Left colon (tissue), 2 donors: ENCODE results near the gene BCL11A. TPM values are rescaled to one million over a fixed set of nuclear protein-coding genes. Genes with fewer than 3 reads are reported as not detected.
A peak's percentile ranks its signal among the peaks of the same experiment; 100 is the strongest.
"Not testable (repeated sequence)": the region's sequence is repeated elsewhere in the genome, so short reads cannot be mapped to it uniquely, and the experiment has no call there.

Source experiments
- ATAC-seq: fragments of 200-7000 bp; cut with Tn5 transposase; one replicate; pipeline ENCODE4 v1.9.1; 2020; ENCODE audit warnings: mild to moderate bottlenecking, moderate library complexity
- DNase-seq, 2 donors: peaks; one replicate each; pipeline ENCODE4 v3.0.0-alpha.2; 2020
- intact Hi-C, 2 donors: fragments of 100-400 bp; cut with DNase I in 1 of 2; cut with micrococcal nuclease in 1 of 2; formaldehyde crosslinking; loops; one replicate each; pipeline versions ENCODE4 v1.11.2 to v1.14.0; 2022; cut with DNase I, micrococcal nuclease
- total RNA-seq, 2 donors: library from RNA; stranded (reverse); fragmentation: NEBNext Ultra II Directional; extraction: Animal tissue kit (Norgen Biotek cat#: 25700); gene quantifications; one replicate each; pipeline ENCODE4 v1.2.1, GENCODE V29; 2021
- donor health status: DM: no; HTN: no; CAD: no.
- donor health status: DM: yes; HTN: yes; CAD: no.

BCL11A gene
- total RNA-seq, 2 donors from 2014 or later: 28.9 to 29.0 TPM

DNA sequence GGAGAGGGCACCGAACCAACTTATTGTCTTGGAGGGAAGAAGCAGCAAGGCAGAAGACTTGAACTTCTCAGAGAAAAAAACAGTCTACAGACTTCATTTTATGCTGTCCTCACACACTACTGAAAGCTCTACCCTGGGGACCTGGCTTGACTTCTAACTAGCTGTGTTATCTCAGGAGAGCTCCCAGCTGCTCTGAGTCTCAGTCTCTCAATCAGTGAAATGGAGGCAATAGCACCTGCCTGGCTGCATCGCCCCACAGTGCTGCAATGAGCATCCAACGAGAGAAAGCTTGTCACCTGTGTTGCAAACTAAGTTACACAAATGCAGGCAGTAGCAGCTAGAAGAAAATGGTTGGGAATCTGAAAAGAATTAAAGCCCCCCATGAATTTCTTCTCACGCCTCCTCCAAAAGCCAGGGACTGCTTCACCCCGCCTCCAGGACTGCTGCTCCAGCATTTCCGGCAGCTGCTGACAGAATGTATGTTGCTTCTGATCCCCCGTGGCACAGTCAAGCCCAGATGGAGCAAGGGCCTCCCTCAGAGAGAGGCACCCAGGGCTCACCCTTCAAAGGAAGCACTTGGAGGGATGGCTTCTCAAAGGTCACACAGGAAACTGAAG is 116.3 kb downstream of the BCL11A start:
- intact Hi-C loops: no loop called here
- ATAC-seq: no peak

DNA sequence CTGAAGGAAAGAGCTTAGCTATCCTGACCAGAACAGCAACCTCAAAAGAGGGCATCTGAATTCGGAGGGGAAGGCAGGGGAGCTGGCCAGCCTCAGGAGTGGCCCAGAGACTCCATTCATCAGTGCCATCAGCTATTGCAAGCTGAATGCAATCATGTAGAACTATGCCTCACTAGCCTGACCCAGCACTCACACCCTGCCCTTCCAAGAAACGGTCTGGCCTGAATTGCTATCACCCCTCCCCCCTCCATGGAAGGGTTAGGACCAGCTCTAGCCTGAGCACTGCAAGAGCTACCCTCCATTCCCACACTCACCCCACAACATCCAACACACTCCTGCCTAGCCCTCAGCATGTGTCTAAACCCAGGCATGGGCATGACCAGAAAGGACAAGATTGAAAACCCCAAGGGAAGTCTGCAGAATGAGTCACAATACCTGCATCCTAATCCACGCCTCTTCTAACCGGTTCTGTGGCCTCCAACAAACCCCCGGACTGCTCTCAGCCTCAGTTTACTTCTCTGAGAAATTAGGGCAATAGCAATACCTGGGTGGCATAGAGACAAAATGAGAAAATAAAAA is 120.3 kb downstream of the BCL11A start:
- intact Hi-C loops: no loop called here
- DNase-seq (no peak), ATAC-seq (no peak)

More for the DNA sequence above, 116.3 kb downstream of the BCL11A start:
- DNase-seq: no peak

DNA sequence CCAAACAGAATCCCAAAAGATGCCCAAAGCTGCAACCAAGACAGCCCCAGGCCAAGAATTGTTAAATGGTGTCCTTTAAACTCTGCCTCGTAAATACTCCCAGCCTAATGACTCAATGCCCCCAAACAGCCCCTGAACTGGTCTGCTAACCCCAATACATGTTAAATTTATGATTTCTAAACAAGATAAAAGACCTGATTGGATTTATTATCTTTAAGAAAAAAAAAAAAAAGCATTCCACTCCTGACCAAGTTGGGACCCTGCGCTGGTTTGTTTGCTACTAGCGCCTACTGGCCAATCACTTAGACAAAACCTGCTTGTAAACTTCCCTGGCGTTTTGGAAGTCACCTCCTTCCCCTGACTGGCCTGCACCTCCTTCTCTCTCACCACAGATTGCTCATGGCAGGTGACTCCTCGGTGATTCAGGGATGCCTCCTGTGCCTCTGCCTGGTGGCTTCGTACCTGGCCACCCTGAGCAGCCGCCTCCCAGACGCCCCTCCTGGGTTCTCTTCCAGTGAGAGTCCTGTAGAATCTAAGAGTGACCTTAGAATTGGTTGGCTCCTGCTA is 121.3 kb downstream of the BCL11A start:
- DNase-seq (no peak), ATAC-seq (no peak)
- intact Hi-C loops: no loop called here

DNA sequence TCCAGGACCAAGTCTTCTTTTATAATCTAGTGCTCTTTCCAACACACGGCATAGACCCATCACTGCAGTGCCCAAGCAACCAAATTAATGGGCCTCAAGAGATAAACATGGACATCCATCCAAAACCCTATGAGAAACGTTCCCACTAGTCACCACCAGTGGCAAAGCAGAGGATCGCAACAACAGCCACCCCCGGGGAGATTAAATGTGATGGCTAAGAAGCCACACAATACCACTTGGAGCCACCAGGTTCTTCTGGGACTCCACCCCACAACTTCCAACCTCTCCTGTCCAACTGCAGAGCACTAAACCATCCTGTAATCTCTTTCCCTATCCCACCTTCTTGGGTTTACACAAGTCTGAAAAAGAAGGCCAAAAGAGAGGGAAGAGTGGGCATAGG is 123.8 kb downstream of the BCL11A start:
- intact Hi-C loops: no loop called here
- ATAC-seq: no peak
- no peak for DNase-seq

DNA sequence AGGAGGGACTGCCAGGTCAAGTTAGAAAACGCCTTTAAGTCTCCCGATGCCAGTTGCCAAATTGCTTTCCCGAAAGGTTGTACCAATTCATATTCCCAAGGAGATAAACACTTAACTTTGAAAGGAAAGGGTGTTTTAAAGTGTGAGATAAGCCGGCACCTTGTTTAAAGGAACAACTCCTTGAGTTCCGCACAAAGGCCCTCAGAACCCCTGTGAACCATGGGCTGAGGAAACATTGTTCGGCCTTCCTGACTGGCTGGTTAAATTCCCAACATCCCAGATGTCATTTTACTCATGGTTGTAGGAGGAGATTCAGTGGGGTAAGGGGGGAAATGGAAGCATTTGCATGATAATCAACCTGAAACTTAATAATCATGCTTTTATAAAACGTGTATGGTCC is 126.6 kb downstream of the BCL11A start:
- no peak for DNase-seq
- intact Hi-C loops: no loop called here
- ATAC-seq: no peak

DNA sequence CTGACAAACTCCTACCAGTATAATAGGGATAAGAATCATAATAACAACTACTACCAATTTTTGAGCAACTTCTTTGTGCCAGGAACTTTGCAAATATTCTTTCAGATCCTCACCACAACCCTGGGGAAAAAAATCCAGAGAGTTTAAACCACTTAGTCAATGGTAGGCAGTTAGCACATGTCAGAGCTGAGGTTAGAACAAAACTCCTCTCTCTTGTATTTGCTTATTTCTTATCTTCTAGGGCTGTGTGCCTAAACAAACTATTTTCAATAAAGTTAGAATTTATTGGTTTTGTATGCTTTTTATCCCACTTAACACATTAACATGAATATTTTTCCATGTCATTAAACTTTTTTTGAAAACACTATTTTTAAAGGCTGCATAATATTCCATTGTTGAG is 127.1 kb downstream of the BCL11A start:
- DNase-seq: no peak
- ATAC-seq: no peak
- intact Hi-C loops: no loop called here

DNA sequence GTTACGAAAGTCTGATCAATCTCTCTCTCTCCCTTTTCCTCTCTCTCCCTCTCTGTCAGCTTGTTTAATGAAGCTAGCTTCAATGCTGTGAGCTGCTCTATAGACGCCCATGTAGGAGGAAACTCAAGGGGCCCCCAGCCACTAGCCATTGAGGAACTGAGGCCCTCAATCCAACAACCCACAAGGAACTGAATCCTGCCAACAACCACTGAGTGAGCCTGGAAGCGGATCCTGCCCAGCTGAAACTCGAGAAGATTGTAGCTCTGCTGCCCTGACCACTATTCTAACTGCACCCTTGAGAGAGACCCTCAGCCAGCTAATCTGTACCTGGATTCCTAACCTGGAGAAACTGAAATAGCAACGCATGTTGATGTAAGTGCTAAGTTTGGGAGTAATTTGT is 129.2 kb downstream of the BCL11A start:
- ATAC-seq: no peak
- no peak for DNase-seq
- intact Hi-C loops: no loop called here

DNA sequence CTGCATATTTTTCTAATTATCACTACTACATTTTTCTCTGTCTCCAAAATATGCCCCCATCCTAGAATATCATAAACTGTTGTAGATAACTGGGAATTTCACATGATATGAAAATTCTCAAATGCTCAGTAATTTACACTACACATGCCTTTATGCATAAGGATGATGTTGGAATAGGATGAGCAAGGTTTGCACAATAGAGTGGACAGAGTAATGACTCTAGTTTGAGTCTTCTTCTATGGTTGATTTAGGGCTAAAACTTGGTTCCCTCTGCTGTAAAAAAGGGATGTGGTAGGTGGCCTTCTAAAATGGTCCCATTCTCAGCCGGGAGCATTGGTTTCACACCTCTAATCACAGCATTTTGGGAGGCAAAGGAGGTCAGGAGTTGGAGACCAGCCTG is 129.9 kb downstream of the BCL11A start:
- ATAC-seq (no peak), DNase-seq (no peak)
- intact Hi-C loops: no loop called here

DNA sequence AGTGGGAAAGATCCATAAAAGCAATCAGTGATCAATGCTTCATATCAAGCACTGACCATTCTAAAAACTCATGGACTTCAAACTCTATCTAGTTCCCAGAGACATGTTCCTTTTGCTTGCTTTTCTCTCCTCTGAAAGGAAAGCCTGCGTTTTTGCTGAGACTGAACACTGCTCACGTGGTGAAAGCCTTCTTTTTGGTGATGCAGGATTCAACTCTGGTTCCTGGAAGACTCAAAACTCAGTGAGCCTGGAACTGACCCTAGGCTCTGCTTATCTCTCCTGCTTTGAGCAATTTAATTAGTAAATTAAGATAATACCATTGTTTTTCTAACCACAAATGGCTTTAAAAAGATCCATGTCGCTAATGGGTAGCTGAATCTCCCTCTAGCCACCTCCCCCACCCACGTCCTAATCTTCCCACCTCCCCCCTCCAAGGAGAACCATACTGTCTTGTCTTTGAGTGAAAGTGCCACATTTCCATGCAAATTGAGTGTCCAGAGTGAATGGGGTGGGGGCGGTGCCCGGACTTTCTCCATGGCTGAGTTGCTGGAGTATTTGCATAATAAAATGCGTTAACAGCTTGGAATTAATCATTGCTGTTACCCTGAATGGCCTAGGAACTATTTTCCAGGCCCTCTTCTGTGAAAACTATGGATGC is 130.5 kb downstream of the BCL11A start:
- ATAC-seq (no peak), DNase-seq (no peak)
- intact Hi-C loops: no loop called here

DNA sequence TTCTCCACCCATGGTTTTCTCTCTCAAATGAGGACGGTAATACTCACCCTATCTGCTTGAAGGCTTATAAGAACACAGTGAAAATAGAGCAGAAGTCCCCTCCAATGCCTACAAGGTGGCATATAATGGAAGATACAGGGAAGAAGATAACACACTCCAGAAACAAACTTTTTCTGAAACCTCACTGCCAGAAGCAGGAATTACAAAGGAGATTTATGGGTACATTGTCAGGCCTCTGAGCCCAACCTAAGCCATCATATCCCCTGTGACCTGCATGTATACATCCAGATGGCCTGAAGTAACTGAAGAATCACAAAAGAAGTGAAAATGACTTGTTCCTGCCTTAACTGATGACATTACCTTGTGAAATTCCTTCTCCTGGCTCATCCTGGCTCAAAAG is 136.2 kb downstream of the BCL11A start:
- intact Hi-C loops, ATAC-seq, DNase-seq: not testable (repeated sequence)

DNA sequence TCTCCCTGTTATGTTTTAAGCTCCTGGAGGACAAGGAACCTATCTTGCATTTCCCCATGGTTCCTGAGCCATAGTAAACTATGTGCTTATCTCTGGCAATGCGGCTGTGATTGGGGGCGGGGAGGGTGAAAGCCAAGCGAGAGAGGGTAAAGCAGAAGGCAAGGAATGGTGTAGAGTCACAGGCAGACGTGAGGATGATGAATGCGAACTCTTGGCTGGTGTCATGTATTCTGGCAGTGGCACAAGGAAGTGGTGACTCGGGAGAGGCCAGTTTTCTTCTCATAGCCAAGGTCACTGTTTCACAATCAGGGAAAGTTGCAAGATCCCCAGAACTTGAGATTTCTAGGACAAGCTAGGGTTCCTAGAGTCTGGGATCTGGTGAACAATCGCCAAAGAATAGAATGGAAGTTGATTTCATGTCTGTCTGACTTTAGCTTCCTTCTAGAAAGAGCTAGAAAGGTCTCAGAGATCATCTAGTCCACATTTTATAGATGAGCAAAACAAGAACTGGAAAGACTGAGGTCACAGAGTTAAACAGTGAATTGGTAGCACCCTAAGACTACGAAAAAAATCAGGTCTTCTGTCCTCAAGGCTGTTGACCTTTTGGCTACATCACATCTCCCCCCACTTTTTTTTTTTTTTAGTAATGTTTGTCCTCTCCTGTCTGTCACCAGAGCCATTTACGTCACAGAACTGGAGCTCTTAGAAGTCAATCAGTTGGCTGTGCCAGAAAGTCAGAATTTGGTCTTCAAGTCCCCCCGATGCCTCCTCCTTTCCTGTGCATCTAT is 137.0 kb downstream of the BCL11A start:
- ATAC-seq: peak; percentile 99
- intact Hi-C loops: no loop called here
- DNase-seq: peak; percentile 43 to 61

DNA sequence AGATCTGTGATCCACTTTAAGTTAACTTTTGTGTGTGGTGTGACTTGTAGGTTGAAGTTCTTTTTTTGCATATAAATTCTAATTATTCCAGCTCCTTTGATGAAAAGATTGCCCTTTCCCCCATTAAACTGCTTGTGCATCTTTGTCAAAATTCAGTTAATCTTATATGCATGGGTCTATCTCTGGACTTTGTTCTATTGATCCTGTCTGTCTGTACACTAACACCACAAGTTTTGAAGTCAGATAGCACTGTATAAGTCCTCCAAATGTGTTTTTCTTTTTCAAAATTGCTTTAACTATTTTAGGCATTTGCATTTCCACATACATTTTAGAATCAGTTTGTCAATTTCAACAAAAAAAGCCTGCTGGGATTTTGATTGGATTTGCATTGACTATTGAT is 137.6 kb downstream of the BCL11A start:
- intact Hi-C loops: no loop called here
- no peak for ATAC-seq
- no peak for DNase-seq

DNA sequence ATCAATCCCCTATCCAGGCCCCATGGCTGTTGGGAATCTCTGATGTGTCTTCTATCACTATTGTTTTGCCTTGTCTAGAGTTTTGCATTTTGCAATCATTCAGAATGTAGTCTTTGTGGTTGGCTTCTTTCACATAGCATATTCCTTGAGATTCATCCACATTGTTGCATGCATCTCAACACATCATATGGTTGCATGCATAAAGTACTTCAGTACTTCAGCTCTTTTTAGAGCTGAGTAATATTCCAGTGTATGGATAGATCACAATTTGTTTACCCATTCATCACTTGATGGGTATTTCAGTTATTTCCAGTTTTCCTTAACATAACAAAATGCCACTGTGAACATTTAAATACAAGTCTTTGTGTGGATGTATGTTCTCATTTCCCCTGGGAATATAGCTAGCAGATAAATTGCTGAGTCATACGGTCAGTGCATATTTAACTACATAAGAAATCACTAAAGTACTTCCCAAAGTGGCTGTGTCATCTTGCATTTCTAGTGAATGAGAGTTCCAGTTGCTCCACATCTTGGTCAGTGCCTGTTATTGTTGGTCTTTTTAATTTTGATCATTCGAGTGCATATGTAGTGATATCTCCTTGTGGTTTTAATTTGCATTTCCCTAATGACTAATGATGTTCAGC is 138.8 kb downstream of the BCL11A start:
- no peak for DNase-seq
- intact Hi-C loops: no loop called here

DNA sequence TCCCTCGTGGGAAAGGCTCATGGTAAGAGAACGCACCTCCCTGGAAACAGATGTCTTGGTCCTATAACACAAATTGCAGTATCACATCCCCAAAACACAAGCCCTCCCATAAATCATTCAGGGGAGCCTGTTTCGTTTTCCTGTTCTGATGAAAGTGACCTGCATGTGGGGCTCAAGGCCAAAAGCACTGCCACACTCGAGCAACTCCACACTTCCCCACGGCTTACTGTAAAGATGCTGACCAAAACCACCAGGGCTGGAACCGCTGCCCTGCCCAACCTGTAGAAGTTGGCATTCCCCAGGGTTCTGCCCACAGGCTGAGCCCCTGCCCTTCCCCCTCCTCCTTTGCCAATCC is 139.7 kb downstream of the BCL11A start:
- DNase-seq (no peak), ATAC-seq (no peak)
- intact Hi-C loops: no loop called here

More for the DNA sequence above, 138.8 kb downstream of the BCL11A start:
- ATAC-seq: no peak

DNA sequence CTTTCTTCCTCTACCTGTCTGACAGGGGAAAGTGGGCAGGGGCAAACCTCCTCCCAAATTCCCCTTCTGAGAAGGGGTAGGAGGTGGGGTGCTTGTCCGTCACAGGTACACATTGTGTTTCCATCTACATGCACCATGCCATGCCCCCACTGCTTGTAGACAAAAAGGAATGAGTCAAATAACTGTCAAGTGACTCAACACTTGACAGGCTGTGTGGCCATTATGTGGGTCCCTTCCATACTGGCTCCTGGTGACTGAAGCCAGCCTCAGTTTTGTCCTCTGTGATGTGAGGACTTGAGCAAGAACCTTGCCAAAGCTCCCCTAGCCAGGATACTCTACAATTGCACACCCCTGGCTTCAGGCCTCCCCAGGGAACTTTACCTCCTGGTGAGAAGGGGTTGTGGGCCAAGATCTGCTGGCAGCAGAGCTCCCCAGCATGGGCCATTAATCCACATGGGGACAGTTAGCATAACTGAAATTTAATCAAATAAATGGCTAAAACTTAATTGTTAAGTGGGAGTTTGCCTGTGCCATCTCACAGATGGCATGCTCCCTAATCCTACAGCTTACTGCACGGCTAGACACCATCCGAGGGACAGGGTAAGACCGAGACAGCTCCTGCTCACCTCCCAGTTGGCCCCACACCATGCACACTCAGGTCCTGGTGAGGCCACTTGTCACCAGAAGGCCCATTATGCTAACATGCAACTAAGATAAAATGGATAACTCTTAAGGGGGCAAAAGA is 140.2 kb downstream of the BCL11A start:
- intact Hi-C loops: no loop called here
- DNase-seq (no peak), ATAC-seq (no peak)

DNA sequence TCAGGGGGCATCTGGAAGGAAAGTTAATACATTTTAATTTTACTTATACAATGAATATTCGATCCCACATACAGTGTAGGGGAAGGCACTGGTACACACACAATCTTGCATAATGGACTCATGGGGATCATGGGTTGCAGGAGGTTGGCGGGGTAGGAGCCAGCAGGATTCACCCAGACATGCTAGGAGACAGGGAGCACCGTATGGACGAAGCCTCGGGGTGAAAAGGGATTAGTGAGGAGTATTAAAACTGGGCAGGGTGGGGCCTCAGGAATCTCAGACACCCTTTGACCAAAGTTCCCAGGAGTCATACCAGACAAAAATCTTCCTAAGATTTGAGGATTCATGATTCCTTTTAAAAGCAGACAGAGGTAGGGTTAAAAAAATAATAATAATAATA is 140.8 kb downstream of the BCL11A start:
- ATAC-seq (no peak), DNase-seq (no peak)
- intact Hi-C loops: no loop called here

DNA sequence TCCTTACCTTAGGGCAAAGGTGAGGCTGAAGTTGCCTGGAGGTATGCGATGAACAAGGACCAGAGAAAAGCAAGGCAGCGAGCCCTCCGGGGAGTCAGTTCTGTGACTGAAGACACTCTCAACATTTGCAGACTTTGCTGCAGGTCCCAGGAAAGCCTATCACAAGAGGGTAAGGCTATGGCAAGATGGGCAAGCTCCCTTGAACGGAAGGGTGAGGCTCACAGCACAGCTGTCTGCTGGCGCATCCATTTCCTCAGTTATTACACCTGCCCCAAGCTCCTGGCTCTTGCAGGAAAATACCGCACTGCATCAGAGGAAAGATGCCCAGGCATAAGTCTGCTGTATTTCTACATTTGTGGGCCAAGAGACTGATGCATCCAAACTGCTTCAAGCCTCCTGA is 141.4 kb downstream of the BCL11A start:
- DNase-seq (no peak), ATAC-seq (no peak)
- intact Hi-C loops: no loop called here

DNA sequence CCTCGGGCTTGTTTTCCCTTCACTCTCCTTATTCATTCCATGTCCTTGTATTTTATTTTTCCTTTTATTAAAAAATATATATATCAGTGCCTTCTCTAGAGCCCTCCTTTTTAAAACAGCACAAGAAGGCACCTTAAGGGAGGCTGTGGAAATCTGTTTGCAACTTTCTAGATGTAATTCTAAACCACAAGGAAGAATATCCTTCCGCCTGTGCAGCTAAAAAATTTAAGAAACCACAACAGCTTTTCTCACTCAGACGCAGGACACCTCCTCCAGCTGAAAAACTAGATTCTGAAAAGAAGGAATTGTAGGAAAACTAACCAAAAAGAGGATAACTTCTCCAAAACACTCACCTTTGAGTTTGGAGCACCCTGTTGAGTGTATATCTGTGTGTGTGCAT is 142.2 kb downstream of the BCL11A start:
- DNase-seq: no peak
- intact Hi-C loops: no loop called here
- no peak for ATAC-seq
